HFFc6 (cell line): ENCODE measurements around the gene TNFSF11. TPM values are rescaled to one million over a fixed set of nuclear protein-coding genes. Genes with fewer than 3 reads are reported as not detected.

Experiments used
- DNase-seq: peaks from one replicate; pipeline ENCODE4 v3.0.0-alpha.2; 2018
- H3K27ac Mint-ChIP-seq: 2 replicates; pipeline ENCODE4 v1.8.0; 2020; ENCODE audit warnings: mild to moderate bottlenecking, mixed read lengths
- H3K27me3 Mint-ChIP-seq: 2 replicates; pipeline ENCODE4 v1.8.0; 2021; ENCODE audit warnings: mild to moderate bottlenecking, moderate library complexity, mixed read lengths; ENCODE audit not compliant: insufficient read depth
- H3K36me3 Mint-ChIP-seq: 2 replicates; pipeline ENCODE4 v1.8.0; 2021; ENCODE audit warnings: low read depth, mixed read lengths
- H3K4me1 Mint-ChIP-seq: 2 replicates; pipeline ENCODE4 v1.8.0; 2020; ENCODE audit warnings: low read depth, mixed read lengths
- H3K4me3 Mint-ChIP-seq: 2 replicates; pipeline ENCODE4 v1.8.0; 2020; ENCODE audit warnings: mild to moderate bottlenecking, moderate library complexity, mixed read lengths
- H3K9me3 Mint-ChIP-seq: 2 replicates; pipeline ENCODE4 v1.8.0; 2020; ENCODE audit warnings: mild to moderate bottlenecking, mixed read lengths
- CTCF ChIP-seq: fragments of 200-600 bp; sonication (generic); IDR thresholded peaks from 2 replicates; pipeline ENCODE4 v1.5.0; 2021; ENCODE audit warnings: antibody characterized with exemption, mild to moderate bottlenecking
- total RNA-seq, 6 experiments: library from RNA; stranded (reverse); fragmentation: NEBNext Ultra II Directional; extraction: Animal tissue kit (Norgen Biotek cat#: 25700); gene quantifications; 2 replicates in 1 of 6; 3 replicates in 5 of 6; pipeline ENCODE4 v1.2.3, GENCODE V29; 2021

The TNFSF11 gene
- total RNA-seq, 6 experiments from 2014 or later: not detected

GRCh38 chr13:42532561-42533335, 41.2 kb upstream of the TNFSF11 start:
- no peak for TF ChIP-seq CTCF

GRCh38 chr13:42533336-42533591, 40.7 kb upstream of the TNFSF11 start:
- Mint-ChIP-seq H3K4me1 (no peaks in the 10 kb centered on the region), H3K27me3 (peaks cover 10% of the 10 kb centered on the region), H3K4me3 (no peak overlapping the region), H3K9me3 (no peaks in the 10 kb centered on the region), H3K36me3 (no peaks in the 10 kb centered on the region), H3K27ac (no peak overlapping the region)
- TF ChIP-seq CTCF: no peak
- DNase-seq: no peak

More at GRCh38 chr13:42532561-42533335, 41.2 kb upstream of the TNFSF11 start:
- Mint-ChIP-seq H3K27me3 (peaks cover 13% of the 10 kb centered on the region), H3K4me1 (no peaks in the 10 kb centered on the region), H3K27ac (no peak overlapping the region), H3K36me3 (no peaks in the 10 kb centered on the region), H3K9me3 (no peaks in the 10 kb centered on the region), H3K4me3 (no peak overlapping the region)
- no peak for DNase-seq

GRCh38 chr13:42534785-42535184, 39.2 kb upstream of the TNFSF11 start:
- H3K36me3 Mint-ChIP-seq: no peaks in the 10 kb centered on the region
- DNase-seq: no peak
- no peak overlapping the region for H3K4me3 Mint-ChIP-seq
- no peak for TF ChIP-seq CTCF
- H3K4me1 Mint-ChIP-seq: no peaks in the 10 kb centered on the region
- peaks cover 5% of the 10 kb centered on the region for H3K27me3 Mint-ChIP-seq
- no peak overlapping the region for H3K27ac Mint-ChIP-seq
- H3K9me3 Mint-ChIP-seq: no peaks in the 10 kb centered on the region

GRCh38 chr13:42538996-42539395, 35.0 kb upstream of the TNFSF11 start:
- no peaks in the 10 kb centered on the region; the same call in none of the 2 replicates for H3K27me3 Mint-ChIP-seq
- no peak for DNase-seq
- TF ChIP-seq CTCF: no peak
- H3K36me3 Mint-ChIP-seq: no peaks in the 10 kb centered on the region
- H3K4me1 Mint-ChIP-seq: no peaks in the 10 kb centered on the region
- no peaks in the 10 kb centered on the region; the same call in 1 of the 2 replicates for H3K9me3 Mint-ChIP-seq
- no peak overlapping the region for H3K27ac Mint-ChIP-seq
- no peak overlapping the region for H3K4me3 Mint-ChIP-seq

- Mint-ChIP-seq H3K9me3 (no peaks in the 10 kb centered on the region; the same call in 1 of the 2 replicates), H3K27me3 (no peaks in the 10 kb centered on the region; the same call in 1 of the 2 replicates), H3K36me3 (no peaks in the 10 kb centered on the region), H3K4me1 (no peaks in the 10 kb centered on the region), H3K27ac (no peak overlapping the region), H3K4me3 (no peak overlapping the region)
- no peak for TF ChIP-seq CTCF
- DNase-seq: no peak
These were observed 34.3 kb upstream of the TNFSF11 start for GRCh38 chr13:42539670-42540069.
